ENCODE data around the gene PDXP.

The PDXP gene

GRCh38 chr22:37676736-37677492 is 18.4 kb downstream of the PDXP start:
- no peaks in the 10 kb centered on the region for H3K27me3 ChIP-seq (ENCODE audit: control insufficient read depth, insufficient read depth, low read length)
- H3K4me1 ChIP-seq (ENCODE audit: control insufficient read depth, insufficient read depth, low read length) = 0 out of 2 replicates have a peak, but pooled peaks cover 7% of the 10 kb centered on the region
- H3K9ac ChIP-seq (ENCODE audit: low read depth, low read length) = no peak overlapping the region
- peak overlapping the region; percentile 70 for H3K27ac ChIP-seq (ENCODE audit: low read depth, low read length)
- peak overlapping the region; percentile 67 for H3K4me3 ChIP-seq (ENCODE audit: low read depth, low read length)
- H3K36me3 ChIP-seq (ENCODE audit: control insufficient read depth, insufficient read depth, low read length) = no peaks in the 10 kb centered on the region
- H3K9me3 ChIP-seq (ENCODE audit: control insufficient read depth, insufficient read depth, low read length) = no peaks in the 10 kb centered on the region

DNA sequence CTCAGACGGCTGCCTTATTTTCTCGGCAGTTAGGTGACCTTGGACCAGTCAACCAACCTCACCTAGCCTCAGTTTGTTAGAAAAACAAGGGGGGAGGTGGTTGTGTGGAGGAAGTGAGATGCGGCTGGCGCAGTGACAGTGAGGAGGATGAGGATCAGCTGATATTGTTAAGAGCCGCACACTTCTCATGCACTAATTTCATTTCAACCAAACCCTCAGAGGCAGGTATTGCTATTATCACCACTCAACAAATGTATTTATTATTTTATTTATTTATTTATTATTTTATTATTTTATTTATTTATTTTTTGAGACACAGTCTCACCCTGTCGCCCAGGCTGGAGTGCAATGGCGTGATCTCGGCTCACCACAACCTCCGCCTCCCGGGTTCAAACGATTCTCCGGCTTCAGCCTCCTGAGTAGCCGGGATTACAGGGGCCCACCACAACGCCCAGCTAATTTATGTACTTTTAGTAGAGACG is 19.0 kb downstream of the PDXP start:
- Histone ChIP-seq H3K36me3 (ENCODE audit: control insufficient read depth, insufficient read depth, low read length) (no peaks in the 10 kb centered on the region), H3K9ac (ENCODE audit: low read depth, low read length) (no peak overlapping the region), H3K4me1 (ENCODE audit: control insufficient read depth, insufficient read depth, low read length) (0 out of 2 replicates have a peak, but pooled peaks cover 7% of the 10 kb centered on the region), H3K9me3 (ENCODE audit: control insufficient read depth, insufficient read depth, low read length) (no peaks in the 10 kb centered on the region), H3K4me3 (ENCODE audit: low read depth, low read length) (peak overlapping the region; percentile 67), H3K27ac (ENCODE audit: low read depth, low read length) (peak overlapping the region; percentile 70), H3K27me3 (ENCODE audit: control insufficient read depth, insufficient read depth, low read length) (no peaks in the 10 kb centered on the region)

- Histone ChIP-seq H3K4me1 (ENCODE audit: control insufficient read depth, insufficient read depth, low read length) (0 out of 2 replicates have a peak, but pooled peaks cover 7% of the 10 kb centered on the region), H3K27ac (ENCODE audit: low read depth, low read length) (no peak overlapping the region), H3K9me3 (ENCODE audit: control insufficient read depth, insufficient read depth, low read length) (no peaks in the 10 kb centered on the region), H3K36me3 (ENCODE audit: control insufficient read depth, insufficient read depth, low read length) (no peaks in the 10 kb centered on the region), H3K27me3 (ENCODE audit: control insufficient read depth, insufficient read depth, low read length) (no peaks in the 10 kb centered on the region), H3K9ac (ENCODE audit: low read depth, low read length) (no peak overlapping the region), H3K4me3 (ENCODE audit: low read depth, low read length) (no peak overlapping the region)
Measured at GRCh38 chr22:37678372-37678771, 19.8 kb downstream of the PDXP start.

DNA sequence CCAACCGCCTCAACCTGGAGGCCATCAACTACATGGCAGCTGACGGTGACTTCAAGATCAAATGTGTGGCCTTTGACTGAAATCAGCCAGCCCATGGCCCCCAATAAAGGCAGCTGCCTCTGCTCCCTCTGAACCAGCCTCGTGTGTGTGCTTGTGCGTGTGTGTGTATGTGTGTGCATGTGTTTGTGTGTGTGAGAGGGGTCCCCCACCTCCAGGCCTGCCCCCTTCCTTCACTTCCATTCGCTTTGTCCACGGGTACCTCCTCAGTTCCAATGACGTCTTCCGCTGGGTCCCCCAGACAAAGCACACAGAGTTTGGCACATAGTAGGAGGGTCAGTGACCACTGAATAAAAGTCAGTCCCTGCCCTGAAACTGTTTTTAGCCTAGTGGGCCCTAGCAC is 21.1 kb downstream of the PDXP start:
- no peaks in the 10 kb centered on the region for H3K9me3 ChIP-seq (ENCODE audit: control insufficient read depth, insufficient read depth, low read length)
- no peaks in the 10 kb centered on the region for H3K36me3 ChIP-seq (ENCODE audit: control insufficient read depth, insufficient read depth, low read length)
- H3K27me3 ChIP-seq (ENCODE audit: control insufficient read depth, insufficient read depth, low read length) = no peaks in the 10 kb centered on the region
- no peak overlapping the region for H3K4me3 ChIP-seq (ENCODE audit: low read depth, low read length)
- H3K4me1 ChIP-seq (ENCODE audit: control insufficient read depth, insufficient read depth, low read length) = 0 out of 2 replicates have a peak, but pooled peaks cover 7% of the 10 kb centered on the region
- no peak overlapping the region for H3K27ac ChIP-seq (ENCODE audit: low read depth, low read length)
- H3K9ac ChIP-seq (ENCODE audit: low read depth, low read length) = no peak overlapping the region

GRCh38 chr22:37680191-37680851 is 21.8 kb downstream of the PDXP start:
- Histone ChIP-seq H3K27me3 (ENCODE audit: control insufficient read depth, insufficient read depth, low read length) (no peaks in the 10 kb centered on the region), H3K9me3 (ENCODE audit: control insufficient read depth, insufficient read depth, low read length) (no peaks in the 10 kb centered on the region), H3K36me3 (ENCODE audit: control insufficient read depth, insufficient read depth, low read length) (no peaks in the 10 kb centered on the region), H3K4me1 (ENCODE audit: control insufficient read depth, insufficient read depth, low read length) (0 out of 2 replicates have a peak, but pooled peaks cover 7% of the 10 kb centered on the region), H3K27ac (ENCODE audit: low read depth, low read length) (no peak overlapping the region), H3K4me3 (ENCODE audit: low read depth, low read length) (no peak overlapping the region), H3K9ac (ENCODE audit: low read depth, low read length) (no peak overlapping the region)

DNA sequence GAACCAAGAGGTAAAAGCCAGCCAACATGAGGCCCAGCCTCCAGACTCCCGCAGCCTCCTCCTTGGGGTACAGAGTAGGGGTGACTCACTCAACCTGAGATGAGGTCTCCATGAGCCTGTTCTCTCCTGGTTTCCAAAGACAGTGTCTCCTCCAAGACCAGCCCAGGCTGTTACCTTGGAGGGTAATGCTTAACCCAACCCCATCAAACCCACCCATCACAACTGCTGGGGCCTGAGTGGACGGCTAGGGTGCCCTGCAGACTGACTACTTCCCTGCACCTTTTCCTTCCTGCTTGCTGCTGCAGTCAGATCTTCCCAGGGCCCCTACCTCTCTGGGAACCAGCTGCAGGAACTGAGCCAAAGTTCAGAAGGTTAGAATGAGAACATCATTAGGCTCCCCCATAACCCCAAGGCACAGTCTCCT is 22.5 kb downstream of the PDXP start:
- Histone ChIP-seq H3K9me3 (ENCODE audit: control insufficient read depth, insufficient read depth, low read length) (no peaks in the 10 kb centered on the region), H3K27ac (ENCODE audit: low read depth, low read length) (no peak overlapping the region), H3K27me3 (ENCODE audit: control insufficient read depth, insufficient read depth, low read length) (no peaks in the 10 kb centered on the region), H3K9ac (ENCODE audit: low read depth, low read length) (no peak overlapping the region), H3K36me3 (ENCODE audit: control insufficient read depth, insufficient read depth, low read length) (no peaks in the 10 kb centered on the region), H3K4me1 (ENCODE audit: control insufficient read depth, insufficient read depth, low read length) (0 out of 2 replicates have a peak, but pooled peaks cover 7% of the 10 kb centered on the region), H3K4me3 (ENCODE audit: low read depth, low read length) (no peak overlapping the region)

DNA sequence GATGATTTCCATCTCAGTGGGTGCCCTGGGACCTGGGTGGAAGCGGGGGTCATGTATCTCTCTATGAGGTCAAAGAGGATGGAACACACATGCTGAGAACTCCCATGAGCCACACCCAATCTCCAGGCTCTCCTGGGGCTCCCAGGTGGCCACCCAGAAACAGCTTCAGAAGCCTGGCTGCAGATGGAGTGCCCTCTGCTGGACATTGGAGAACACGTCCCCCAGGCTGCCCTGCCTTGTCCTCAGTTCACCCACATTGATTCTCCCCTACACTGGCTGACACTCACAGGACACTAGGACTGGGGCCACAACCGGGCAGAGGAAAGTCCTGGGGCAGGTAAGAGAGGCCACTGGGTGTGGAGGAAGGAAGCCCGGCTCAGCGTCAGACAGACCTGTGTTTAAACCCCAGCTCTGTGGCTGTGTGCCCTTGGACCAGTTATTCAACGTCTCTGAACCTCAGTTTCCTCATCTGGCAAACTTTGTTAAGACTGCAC is 23.1 kb downstream of the PDXP start:
- Histone ChIP-seq H3K27me3 (ENCODE audit: control insufficient read depth, insufficient read depth, low read length) (no peaks in the 10 kb centered on the region), H3K36me3 (ENCODE audit: control insufficient read depth, insufficient read depth, low read length) (no peaks in the 10 kb centered on the region), H3K9me3 (ENCODE audit: control insufficient read depth, insufficient read depth, low read length) (no peaks in the 10 kb centered on the region), H3K27ac (ENCODE audit: low read depth, low read length) (no peak overlapping the region), H3K4me1 (ENCODE audit: control insufficient read depth, insufficient read depth, low read length) (0 out of 2 replicates have a peak, but pooled peaks cover 2% of the 10 kb centered on the region), H3K4me3 (ENCODE audit: low read depth, low read length) (no peak overlapping the region), H3K9ac (ENCODE audit: low read depth, low read length) (no peak overlapping the region)

GRCh38 chr22:37684803-37685615 is 26.5 kb downstream of the PDXP start:
- Histone ChIP-seq H3K9ac (ENCODE audit: low read depth, low read length) (no peak overlapping the region), H3K4me3 (ENCODE audit: low read depth, low read length) (no peak overlapping the region), H3K36me3 (ENCODE audit: control insufficient read depth, insufficient read depth, low read length) (peaks cover 18% of the 10 kb centered on the region), H3K4me1 (ENCODE audit: control insufficient read depth, insufficient read depth, low read length) (no peaks in the 10 kb centered on the region), H3K9me3 (ENCODE audit: control insufficient read depth, insufficient read depth, low read length) (no peaks in the 10 kb centered on the region), H3K27ac (ENCODE audit: low read depth, low read length) (no peak overlapping the region), H3K27me3 (ENCODE audit: control insufficient read depth, insufficient read depth, low read length) (no peaks in the 10 kb centered on the region)

- Histone ChIP-seq H3K27ac (ENCODE audit: low read depth, low read length) (peak within 1 kb of the TSS; percentile 90), H3K36me3 (ENCODE audit: control insufficient read depth, insufficient read depth, low read length) (peaks cover 30% of the 10 kb centered on the region), H3K9me3 (ENCODE audit: control insufficient read depth, insufficient read depth, low read length) (no peaks in the 10 kb centered on the region), H3K4me3 (ENCODE audit: low read depth, low read length) (peak within 1 kb of the TSS; percentile 92), H3K27me3 (ENCODE audit: control insufficient read depth, insufficient read depth, low read length) (no peaks in the 10 kb centered on the region), H3K4me1 (ENCODE audit: control insufficient read depth, insufficient read depth, low read length) (no peaks in the 10 kb centered on the region), H3K9ac (ENCODE audit: low read depth, low read length) (peak within 1 kb of the TSS; percentile 82)
Measured at GRCh38 chr22:37686002-37686982, 27.8 kb downstream of the PDXP start, which contains the start of gene NOL12. NOL12 (plus strand) TSS chr22:37686343; CDS start chr22:37686393, 50 bp downstream.

GRCh38 chr22:37690407-37690806 is 31.9 kb downstream of the PDXP start:
- no peak overlapping the region for H3K27ac ChIP-seq (ENCODE audit: low read depth, low read length)
- H3K36me3 ChIP-seq (ENCODE audit: control insufficient read depth, insufficient read depth, low read length) = peaks cover 50% of the 10 kb centered on the region
- H3K4me3 ChIP-seq (ENCODE audit: low read depth, low read length) = no peak overlapping the region
- no peaks in the 10 kb centered on the region for H3K4me1 ChIP-seq (ENCODE audit: control insufficient read depth, insufficient read depth, low read length)
- no peaks in the 10 kb centered on the region for H3K9me3 ChIP-seq (ENCODE audit: control insufficient read depth, insufficient read depth, low read length)
- no peaks in the 10 kb centered on the region for H3K27me3 ChIP-seq (ENCODE audit: control insufficient read depth, insufficient read depth, low read length)
- H3K9ac ChIP-seq (ENCODE audit: low read depth, low read length) = no peak overlapping the region
